H1 (cell line): Measurements from ENCODE around the gene MRPS9. TPM values are rescaled to one million over a fixed set of nuclear protein-coding genes. Genes with fewer than 3 reads are reported as not detected.

Source experiments
- CTCF ChIA-PET: fragments of 300-600 bp; sonication (Branson Sonifier 250); formaldehyde crosslinking; loops from one replicate; lab custom pipeline; 2021; ENCODE audit not compliant: partially characterized antibody; lab: Charles Lee
- POLR2A ChIA-PET: fragments of 300-600 bp; sonication (Branson Sonifier 250); formaldehyde crosslinking; loops from one replicate; lab custom pipeline; 2021; ENCODE audit warnings: inconsistent platforms; ENCODE audit not compliant: partially characterized antibody; lab: Charles Lee
- DNase-seq, 2 experiments: peaks; one replicate each; pipeline versions ENCODE4 v3.0.0 to v3.0.0-alpha.2; 2010 to 2022; ENCODE audit warnings: low spot score in 2 of 2, low read depth in 1 of 2, mixed read lengths in 1 of 2
- FAIRE-seq: peaks from 2 replicates; lab custom pipeline; 2011; peaks lifted over from hg19 to GRCh38; lab: Jason Lieb, UNC
- H2AFZ ChIP-seq: 2 replicates; pipeline ENCODE4 v1.8.1; 2012; ENCODE audit warnings: low read length, inconsistent platforms
- H2AK5ac ChIP-seq: 2 replicates; pipeline ENCODE4 v1.6.1; 2013; ENCODE audit warnings: low read depth, low read length
- H2BK120ac ChIP-seq: replicated peaks from 2 replicates; pipeline ENCODE3; 2013; ENCODE audit warnings: low read depth, low read length, inconsistent platforms
- H2BK12ac ChIP-seq: 2 replicates; pipeline ENCODE4 v1.6.1; 2013; ENCODE audit warnings: low read depth, low read length
- H2BK15ac ChIP-seq: 2 replicates; pipeline ENCODE4 v1.6.1; 2013; ENCODE audit warnings: low read length
- H2BK20ac ChIP-seq: 2 replicates; pipeline ENCODE4 v1.6.1; 2013; ENCODE audit warnings: low read length
- H2BK5ac ChIP-seq: 2 replicates; pipeline ENCODE4 v1.6.1; 2013; ENCODE audit warnings: low read depth, low read length
- H3K14ac ChIP-seq: 2 replicates; pipeline ENCODE4 v1.6.1; 2013; ENCODE audit warnings: inconsistent platforms; ENCODE audit not compliant: insufficient read length
- H3K18ac ChIP-seq: 2 replicates; pipeline ENCODE4 v1.6.1; 2013; ENCODE audit warnings: low read length; ENCODE audit errors: extremely low read depth
- H3K23ac ChIP-seq: 2 replicates; pipeline ENCODE4 v1.6.1; 2013; ENCODE audit warnings: inconsistent platforms; ENCODE audit not compliant: insufficient read length
- H3K23me2 ChIP-seq: 2 replicates; pipeline ENCODE4 v1.6.1; 2013; ENCODE audit warnings: low read depth, low read length
- H3K27ac ChIP-seq: 2 replicates; pipeline ENCODE4 v1.6.1; 2011; ENCODE audit warnings: low read depth, low read length, inconsistent platforms
- H3K27me3 ChIP-seq, 4 experiments: replicated peaks in 1 of 4; 1 replicate in 1 of 4; 2 replicates in 3 of 4; pipeline versions ENCODE4 v1.6.1 to v1.8.1; 2011 to 2013; ENCODE audit warnings: low read length in 3 of 4, mild to moderate bottlenecking in 3 of 4, inconsistent platforms in 2 of 4, mixed read lengths in 2 of 4, moderate library complexity in 1 of 4; ENCODE audit not compliant: control insufficient read depth in 3 of 4, insufficient read depth in 3 of 4; ENCODE audit errors: extremely low read depth in 1 of 4
- H3K36me3 ChIP-seq, 4 experiments: 2 replicates each; pipeline versions ENCODE4 v1.6.1 to v1.8.1; 2011 to 2013; ENCODE audit warnings: mild to moderate bottlenecking in 4 of 4, low read length in 3 of 4, moderate library complexity in 2 of 4, control low read depth in 1 of 4, inconsistent platforms in 1 of 4; ENCODE audit not compliant: insufficient read depth in 4 of 4, control insufficient read depth in 2 of 4
- H3K4ac ChIP-seq: replicated peaks from 2 replicates; pipeline ENCODE3; 2013; ENCODE audit warnings: low read length, low read depth, mixed read lengths, inconsistent platforms; ENCODE audit not compliant: insufficient read length
- H3K4me1 ChIP-seq, 4 experiments: replicated peaks in 1 of 4; 1 replicate in 1 of 4; 2 replicates in 3 of 4; pipeline versions ENCODE4 v1.6.1 to v1.8.1; 2011 to 2013; ENCODE audit warnings: low read length in 3 of 4, inconsistent platforms in 2 of 4, mixed read lengths in 1 of 4; ENCODE audit not compliant: insufficient read depth in 4 of 4, control insufficient read depth in 3 of 4
- H3K4me2 ChIP-seq, 2 experiments: 2 replicates each; pipeline versions ENCODE4 v1.6.1 to v1.8.1; 2011 to 2013; ENCODE audit warnings: low read depth in 2 of 2, low read length in 2 of 2, control low read depth in 1 of 2, inconsistent platforms in 1 of 2, mild to moderate bottlenecking in 1 of 2; ENCODE audit not compliant: insufficient read depth in 1 of 2
- H3K4me3 ChIP-seq, 4 experiments: fragments of 200-600, 300-600 bp in 1 of 4; sonication (generic), shearing (Covaris generic), sonication (Bioruptor Twin) in 1 of 4; 2 replicates each; pipeline versions ENCODE4 v1.5.1 to v1.8.1; 2011 to 2016; ENCODE audit warnings: low read length in 4 of 4, low read depth in 3 of 4, control low read depth in 2 of 4, inconsistent platforms in 2 of 4, mild to moderate bottlenecking in 2 of 4, mixed read lengths in 1 of 4, moderate library complexity in 1 of 4; ENCODE audit not compliant: insufficient read depth in 2 of 4; ENCODE audit errors: extremely low read depth in 1 of 4
- H3K56ac ChIP-seq: replicated peaks from 2 replicates; pipeline ENCODE3; 2013; ENCODE audit warnings: low read depth, mild to moderate bottlenecking, mixed read lengths, low read length, inconsistent platforms; ENCODE audit not compliant: insufficient read length
- H3K79me1 ChIP-seq: 2 replicates; pipeline ENCODE4 v1.6.1; 2013; ENCODE audit warnings: low read depth, low read length, control low read depth
- H3K79me2 ChIP-seq, 2 experiments: 2 replicates each; pipeline versions ENCODE4 v1.6.1 to v1.8.1; 2012 to 2013; ENCODE audit warnings: low read length in 2 of 2, mild to moderate bottlenecking in 2 of 2, inconsistent platforms in 1 of 2; ENCODE audit not compliant: insufficient read depth in 2 of 2, control insufficient read depth in 1 of 2
- H3K9ac ChIP-seq, 4 experiments: replicated peaks in 1 of 4; 1 replicate in 1 of 4; 2 replicates in 3 of 4; pipeline versions ENCODE4 v1.6.1 to v1.8.1; 2011 to 2013; ENCODE audit warnings: low read depth in 3 of 4, low read length in 3 of 4, control low read depth in 2 of 4, mild to moderate bottlenecking in 2 of 4, moderate library complexity in 2 of 4, inconsistent platforms in 1 of 4; ENCODE audit errors: extremely low read depth in 1 of 4
- H3K9me3 ChIP-seq, 2 experiments: 2 replicates each; pipeline versions ENCODE4 v1.6.1 to v1.8.1; 2012 to 2013; ENCODE audit warnings: mild to moderate bottlenecking in 2 of 2, moderate library complexity in 2 of 2, control low read depth in 1 of 2, inconsistent platforms in 1 of 2, low read depth in 1 of 2, low read length in 1 of 2, mixed read lengths in 1 of 2; ENCODE audit not compliant: insufficient read depth in 2 of 2
- H4K20me1 ChIP-seq, 2 experiments: replicated peaks in 1 of 2; 2 replicates each; pipeline versions ENCODE3 to v1.8.1; 2011 to 2013; ENCODE audit warnings: inconsistent platforms in 2 of 2, low read length in 2 of 2, mild to moderate bottlenecking in 1 of 2; ENCODE audit not compliant: insufficient read depth in 2 of 2, control insufficient read depth in 1 of 2
- H4K5ac ChIP-seq: 2 replicates; pipeline ENCODE4 v1.6.1; 2013; ENCODE audit warnings: low read length, low read depth, mixed read lengths, inconsistent platforms; ENCODE audit not compliant: insufficient read length
- H4K8ac ChIP-seq: 2 replicates; pipeline ENCODE4 v1.8.0; 2013; ENCODE audit warnings: mild to moderate bottlenecking, moderate library complexity, low read length, inconsistent platforms; ENCODE audit not compliant: insufficient read depth; ENCODE audit errors: extremely low read depth
- H4K91ac ChIP-seq: replicated peaks from 2 replicates; pipeline ENCODE3; 2013; ENCODE audit warnings: low read length, mixed read lengths, inconsistent platforms; ENCODE audit not compliant: insufficient read length
- BRCA1 ChIP-seq: IDR thresholded peaks from 2 replicates; pipeline ENCODE4 v1.6.1; 2012; ENCODE audit warnings: low read depth, low read length, improper control_type of control experiment
- CHD1 ChIP-seq: IDR thresholded peaks from 2 replicates; pipeline ENCODE4 v1.6.1; 2012; ENCODE audit warnings: low read depth, low read length, improper control_type of control experiment
- FOSL1 ChIP-seq: IDR thresholded peaks from 2 replicates; pipeline ENCODE4 v1.6.1; 2011; ENCODE audit warnings: mild to moderate bottlenecking, low read depth, low read length, moderate library complexity; ENCODE audit not compliant: insufficient read depth
- HDAC6 ChIP-seq: IDR thresholded peaks from one replicate; pipeline ENCODE4 v1.7.1; 2012; ENCODE audit warnings: low read depth, mild to moderate bottlenecking, inconsistent platforms, low read length, moderate library complexity
- NANOG ChIP-seq: IDR thresholded peaks from 2 replicates; pipeline ENCODE4 v1.6.1; 2011; ENCODE audit warnings: low read length, low read depth, mild to moderate bottlenecking, inconsistent platforms; ENCODE audit not compliant: insufficient read depth, poor library complexity, severe bottlenecking
- POLR2AphosphoS5 ChIP-seq: IDR thresholded peaks from 2 replicates; pipeline ENCODE4 v1.6.1; 2011; ENCODE audit warnings: low read depth, low read length
- RXRA ChIP-seq: IDR thresholded peaks from 2 replicates; pipeline ENCODE4 v1.6.1; 2011; ENCODE audit warnings: low read depth, mild to moderate bottlenecking, low read length, moderate library complexity; ENCODE audit not compliant: insufficient read depth
- SAP30 ChIP-seq: fragments of 300-600 bp; sonication (generic); IDR thresholded peaks from 2 replicates; pipeline ENCODE4 v1.7.1; 2012; ENCODE audit warnings: low read length, moderate library complexity, mild to moderate bottlenecking, inconsistent platforms; ENCODE audit not compliant: insufficient read depth, insufficient replicate concordance
- SIRT6 ChIP-seq: IDR thresholded peaks from one replicate; pipeline ENCODE4 v1.7.1; 2012; ENCODE audit warnings: low read length, inconsistent platforms
- SIX5 ChIP-seq: IDR thresholded peaks from 2 replicates; pipeline ENCODE4 v1.6.1; 2011; ENCODE audit warnings: mild to moderate bottlenecking, low read depth, low read length
- TCF12 ChIP-seq: IDR thresholded peaks from 2 replicates; pipeline ENCODE4 v1.6.1; 2011; ENCODE audit warnings: low read depth, mild to moderate bottlenecking, low read length
- WGBS, 2 experiments: shearing (Covaris generic) in 1 of 2; methylation state at CpG; one replicate each; pipeline versions ENCODE4 v1.1.6 to v1.1.7; 2013 to 2015; ENCODE audit warnings: low lambda C conversion rate in 2 of 2, mixed read lengths in 2 of 2, inconsistent platforms in 1 of 2, low coverage in 1 of 2, missing lambda C conversion rate in 1 of 2; ENCODE audit not compliant: insufficient replicate concordance in 2 of 2, insufficient coverage in 1 of 2, insufficient read length in 1 of 2; ENCODE audit errors: extremely low coverage in 1 of 2, missing lambda C conversion rate in 1 of 2; 5-methylcytosine and 5-hydroxymethylcytosine counted together
- polyA plus RNA-seq, 7 experiments: library from polyadenylated mRNA; depleted of rRNA in 3 of 7; stranded (reverse) in 5 of 7; unstranded in 2 of 7; fragments of >200 nt in 5 of 7; fragments of 200-250 nt in 2 of 7; gene quantifications; 1 replicate in 5 of 7; 2 replicates in 1 of 7; 4 replicates in 1 of 7; pipeline versions ENCODE4 v1.2.1 to v1.2.3, GENCODE V29; 2011 to 2013; ENCODE audit warnings: missing spikeins in 2 of 7, mixed read lengths in 2 of 7
- total RNA-seq: library from RNA; stranded (reverse); fragmentation: NEBNext Ultra II Directional; extraction: Animal tissue kit (Norgen Biotek cat#: 25700); gene quantifications from 2 replicates; pipeline ENCODE4 v1.2.1, GENCODE V29; 2021

Gene MRPS9
- total and polyA plus RNA-seq, 2 of the 8 experiments (the other 6 are each of a cell fraction or from before 2014, with no cell fraction given) = 36.2 to 71.0 TPM

DNA sequence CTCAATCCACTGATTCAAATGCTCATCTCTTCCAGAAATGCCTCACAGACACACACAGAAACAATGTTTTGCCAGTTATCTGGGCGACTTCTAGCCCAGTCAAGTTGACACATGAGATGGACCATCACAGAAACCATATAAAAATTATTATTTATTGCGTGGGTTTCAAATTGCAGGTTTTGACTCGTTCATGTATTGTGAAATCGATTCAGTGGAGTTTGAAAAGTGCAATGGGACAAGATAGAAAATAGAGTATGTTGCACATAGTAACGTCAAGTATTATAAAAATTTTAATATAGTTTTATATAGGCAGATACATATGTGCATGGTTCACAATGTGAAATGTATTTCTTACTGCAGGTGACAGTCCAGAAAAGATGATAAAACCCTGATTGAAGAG is 100.8 kb downstream of the MRPS9 start:
- no peaks in the 10 kb centered on the region for H4K20me1 ChIP-seq
- H3K4ac ChIP-seq = no peak overlapping the region
- TF ChIP-seq POLR2AphosphoS5 = no peak
- no peak for TF ChIP-seq RXRA
- no peak for TF ChIP-seq NANOG
- TF ChIP-seq TCF12 = no peak
- no peak for TF ChIP-seq HDAC6
- TF ChIP-seq BRCA1 = no peak
- TF ChIP-seq SIRT6 = no peak
- TF ChIP-seq SAP30 = no peak
- TF ChIP-seq CHD1 = no peak
- no peak for TF ChIP-seq FOSL1
- no peak for TF ChIP-seq SIX5
- CTCF ChIA-PET = interaction anchor here (1.7 to 2.7 kb wide), 3 partner anchors 14 to 105 kb away, joined by 6 to 13 read pairs (median 7); no protein-coding TSS in a partner anchor
- no peaks in the 10 kb centered on the region for H3K9me3 ChIP-seq
- H3K14ac ChIP-seq = no peak overlapping the region
- no peak overlapping the region for H2BK12ac ChIP-seq
- H3K4me2 ChIP-seq = no peak overlapping the region
- no peak overlapping the region for H3K18ac ChIP-seq
- no peak overlapping the region for H3K9ac ChIP-seq
- H3K36me3 ChIP-seq = no peaks in the 10 kb centered on the region
- no peak overlapping the region for H2AFZ ChIP-seq
- no peak overlapping the region for H2BK15ac ChIP-seq
- H3K79me2 ChIP-seq = no peaks in the 10 kb centered on the region
- H4K5ac ChIP-seq = no peak overlapping the region
- no peaks in the 10 kb centered on the region; a peak in 1 of 7 replicates for H3K4me1 ChIP-seq
- no peak overlapping the region for H4K8ac ChIP-seq
- no peak overlapping the region for H3K27ac ChIP-seq
- 87% methylated on average over 5 of the region's 5 CpGs; no CpG with 5 or more reads in 1 of the 2 experiments for WGBS, 2 experiments
- H3K79me1 ChIP-seq = no peaks in the 10 kb centered on the region
- POLR2A ChIA-PET = no interaction called here
- DNase-seq (no peak), FAIRE-seq (no peak)
- no peak overlapping the region for H3K56ac ChIP-seq
- no peak overlapping the region for H4K91ac ChIP-seq
- H2BK120ac ChIP-seq = no peak overlapping the region
- peaks cover 0 to 3% (median 0%) of the 10 kb centered on the region in 4 experiments; a peak in 1 of 7 replicates for H3K27me3 ChIP-seq
- H2BK20ac ChIP-seq = no peak overlapping the region
- no peak overlapping the region for H3K4me3 ChIP-seq
- no peak overlapping the region for H3K23ac ChIP-seq
- H2BK5ac ChIP-seq = no peak overlapping the region
- H2AK5ac ChIP-seq = no peak overlapping the region
- H3K23me2 ChIP-seq = no peaks in the 10 kb centered on the region; the same call in 1 of the 2 replicates
